Loucy (cell line): ENCODE measurements around the gene CSGALNACT2.
"Not testable (repeated sequence)": the region's sequence is repeated elsewhere in the genome, so short reads cannot be mapped to it uniquely, and the experiment has no call there.

ENCODE experiments used
- H2AFZ ChIP-seq: fragments of 200-600 bp; sonication (generic); 2 replicates; pipeline ENCODE4 v1.6.0; 2016; ENCODE audit warnings: antibody characterized with exemption, mild to moderate bottlenecking, low read length, moderate library complexity
- H3F3A ChIP-seq: fragments of 200-600 bp; 2 replicates; pipeline ENCODE4 v1.6.0; 2016; ENCODE audit warnings: antibody characterized with exemption, low read depth, mild to moderate bottlenecking
- H3K27me3 ChIP-seq: fragments of 200-600 bp; sonication (generic); 2 replicates; pipeline ENCODE4 v1.6.1; 2014; ENCODE audit warnings: low read length, mild to moderate bottlenecking; ENCODE audit not compliant: insufficient read depth, poor library complexity, severe bottlenecking
- H3K36me3 ChIP-seq: fragments of 200-600 bp; sonication (generic); 2 replicates; pipeline ENCODE4 v1.6.1; 2016; ENCODE audit warnings: low read length; ENCODE audit not compliant: insufficient read depth
- H3K4me1 ChIP-seq: fragments of 200-600 bp; sonication (generic); 2 replicates; pipeline ENCODE4 v1.5.1; 2014; ENCODE audit warnings: low read length, mild to moderate bottlenecking; ENCODE audit not compliant: insufficient read depth, poor library complexity, severe bottlenecking
- H3K4me2 ChIP-seq: fragments of 200-600 bp; sonication (generic); 2 replicates; pipeline ENCODE4 v1.6.0; 2014; ENCODE audit warnings: antibody characterized with exemption, low read length, low read depth, mild to moderate bottlenecking; ENCODE audit not compliant: poor library complexity, severe bottlenecking
- H3K4me3 ChIP-seq: fragments of 200-600 bp; sonication (generic); 2 replicates; pipeline ENCODE4 v1.5.1; 2014; ENCODE audit warnings: low read length, mild to moderate bottlenecking, mixed read lengths; ENCODE audit not compliant: poor library complexity, severe bottlenecking
- H3K79me2 ChIP-seq: fragments of 200-600 bp; sonication (generic); 2 replicates; pipeline ENCODE4 v1.6.1; 2014; ENCODE audit warnings: low read length; ENCODE audit not compliant: insufficient read depth
- H3K9ac ChIP-seq: fragments of 200-600 bp; sonication (generic); 2 replicates; pipeline ENCODE4 v1.6.0; 2014; ENCODE audit warnings: mild to moderate bottlenecking, low read depth, low read length, moderate library complexity; ENCODE audit not compliant: poor library complexity, severe bottlenecking
- H3K9me2 ChIP-seq: fragments of 200-600 bp; sonication (generic); replicated peaks from 2 replicates; pipeline ENCODE4 v1.6.1; 2016; ENCODE audit warnings: low read depth, low read length, mixed read lengths
- H3K9me3 ChIP-seq: fragments of 200-600 bp; sonication (generic); 2 replicates; pipeline ENCODE4 v1.6.1; 2014; ENCODE audit warnings: mild to moderate bottlenecking, antibody characterized with exemption, low read length, low read depth; ENCODE audit not compliant: insufficient read depth
- H4K20me1 ChIP-seq: fragments of 200-600 bp; sonication (generic); 2 replicates; pipeline ENCODE4 v1.6.0; 2014; ENCODE audit warnings: antibody characterized with exemption, low read length, mild to moderate bottlenecking; ENCODE audit not compliant: insufficient read depth, poor library complexity, severe bottlenecking
- CTCF ChIP-seq: fragments of 200-600 bp; sonication (generic); conservative IDR thresholded peaks from 2 replicates; pipeline ENCODE4 v1.5.1; 2014; ENCODE audit warnings: mild to moderate bottlenecking, antibody characterized with exemption, low read length
- EZH2phosphoT487 ChIP-seq: fragments of 200-600 bp; IDR thresholded peaks from 2 replicates; pipeline ENCODE4 v1.6.1; 2018; ENCODE audit warnings: antibody characterized with exemption, mild to moderate bottlenecking, moderate library complexity, borderline replicate concordance

Gene CSGALNACT2

GRCh38 chr10:43181146-43181545 lies 42.9 kb downstream of the CSGALNACT2 start:
- Histone ChIP-seq H3K27me3 (no peaks in the 10 kb centered on the region), H3K79me2 (no peaks in the 10 kb centered on the region), H3K9me2 (no peaks in the 10 kb centered on the region), H3K4me2 (no peak overlapping the region), H3F3A (no peaks in the 10 kb centered on the region), H4K20me1 (no peaks in the 10 kb centered on the region), H2AFZ (no peak overlapping the region), H3K9me3 (no peaks in the 10 kb centered on the region), H3K4me1 (no peaks in the 10 kb centered on the region), H3K36me3 (peaks cover 61% of the 10 kb centered on the region), H3K4me3 (no peak overlapping the region), H3K9ac (no peak overlapping the region)
- TF ChIP-seq CTCF (no peak), EZH2phosphoT487 (no peak)

DNA sequence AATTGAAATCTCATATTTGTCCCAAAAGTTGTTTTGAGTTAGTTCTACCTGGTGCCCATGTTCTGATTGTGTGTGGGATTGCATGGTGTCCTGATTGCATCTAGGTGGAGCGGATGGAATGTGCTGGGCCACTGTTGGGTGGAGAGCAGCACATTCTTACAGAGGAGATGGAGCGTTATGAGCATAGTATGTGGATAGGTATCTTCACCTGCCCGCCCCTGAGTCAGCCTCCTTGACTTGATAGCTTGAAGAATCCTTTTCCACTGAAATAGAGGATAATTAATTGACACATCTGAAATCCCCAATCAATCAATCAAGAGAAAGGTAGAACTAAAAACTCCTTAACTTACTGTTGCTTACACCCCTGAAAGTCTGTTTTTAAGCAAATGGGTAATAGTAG lies 45.5 kb downstream of the CSGALNACT2 start:
- not testable (repeated sequence) for H3K9ac ChIP-seq, H3K79me2 ChIP-seq, H3K4me2 ChIP-seq, H3K4me3 ChIP-seq, H3K9me3 ChIP-seq, H3K27me3 ChIP-seq, H2AFZ ChIP-seq, H3K9me2 ChIP-seq, H3K4me1 ChIP-seq, H4K20me1 ChIP-seq, H3F3A ChIP-seq
- peaks cover 54% of the 10 kb centered on the region; the same call in 1 of the 2 replicates for H3K36me3 ChIP-seq

DNA sequence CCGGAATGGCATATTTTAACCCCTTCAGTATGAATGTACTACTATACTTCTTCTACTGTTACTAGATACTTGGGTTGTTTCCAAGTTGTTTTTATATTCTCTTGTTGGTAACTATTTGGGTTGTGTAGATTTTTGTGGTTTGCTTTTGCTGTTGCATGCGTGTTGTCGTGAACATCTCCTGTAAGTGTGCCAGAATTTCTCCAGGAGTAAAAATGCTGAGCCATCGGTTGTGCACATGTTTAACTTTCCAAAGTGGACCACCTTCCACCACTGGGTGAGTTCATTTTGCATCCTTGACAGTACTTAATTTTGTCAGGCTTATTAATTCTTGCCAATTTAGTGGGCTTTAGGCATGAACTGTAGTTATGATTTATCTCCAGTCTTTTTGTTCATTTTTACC lies 47.9 kb downstream of the CSGALNACT2 start:
- Histone ChIP-seq H3K9ac (no peak overlapping the region), H3K4me2 (no peak overlapping the region), H3K4me1 (no peaks in the 10 kb centered on the region), H3K27me3 (no peaks in the 10 kb centered on the region), H2AFZ (no peak overlapping the region), H4K20me1 (no peaks in the 10 kb centered on the region), H3F3A (no peaks in the 10 kb centered on the region), H3K36me3 (peaks cover 39% of the 10 kb centered on the region; the same call in 1 of the 2 replicates), H3K9me3 (no peaks in the 10 kb centered on the region), H3K9me2 (no peaks in the 10 kb centered on the region), H3K4me3 (no peak overlapping the region), H3K79me2 (no peaks in the 10 kb centered on the region)
- TF ChIP-seq CTCF (no peak), EZH2phosphoT487 (no peak)

- Histone ChIP-seq H3K9ac (no peak overlapping the region), H3K4me2 (no peak overlapping the region), H3K79me2 (no peaks in the 10 kb centered on the region), H3K9me2 (no peaks in the 10 kb centered on the region), H3K36me3 (peaks cover 34% of the 10 kb centered on the region; the same call in 1 of the 2 replicates), H3K4me1 (no peaks in the 10 kb centered on the region), H4K20me1 (no peaks in the 10 kb centered on the region), H3K4me3 (no peak overlapping the region), H2AFZ (no peak overlapping the region), H3F3A (no peaks in the 10 kb centered on the region), H3K27me3 (no peaks in the 10 kb centered on the region), H3K9me3 (no peaks in the 10 kb centered on the region)
- no peak for TF ChIP-seq CTCF
- TF ChIP-seq EZH2phosphoT487 = no peak
Observed at GRCh38 chr10:43187213-43187612, 49.0 kb downstream of the CSGALNACT2 start.
